ENCODE data around the gene TBL1X. TPM values are rescaled to one million over a fixed set of nuclear protein-coding genes. Genes with fewer than 3 reads are reported as not detected.
"Not testable (repeated sequence)": the region's sequence is repeated elsewhere in the genome, so short reads cannot be mapped to it uniquely, and the experiment has no call there.

Gene TBL1X
- total and polyA plus RNA-seq, 8 donors, result 4.7 to 53.1 (median 9.5) TPM

DNA sequence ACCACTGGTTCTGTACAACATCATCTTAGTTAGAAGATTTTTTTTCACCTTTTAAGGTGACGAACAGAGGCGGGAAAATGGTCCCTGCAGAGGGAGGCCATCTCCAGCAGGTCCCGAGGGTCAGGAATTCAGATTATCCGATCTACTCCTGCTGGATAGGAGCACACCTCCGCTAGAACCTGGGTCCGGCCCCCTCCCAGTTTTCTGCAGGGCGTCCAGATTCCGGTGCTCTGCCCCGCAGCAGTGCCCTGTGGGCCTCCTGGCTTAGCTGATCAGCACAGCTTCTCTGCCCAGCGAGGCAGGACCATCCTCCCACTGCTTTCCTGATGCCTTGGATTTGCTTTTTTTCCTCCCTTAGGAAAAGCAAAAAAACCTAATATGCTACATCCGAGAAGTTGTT, 2.3 kb downstream of the TBL1X start:
- H3K27me3 ChIP-seq, result peaks cover 0 to 19% (median 0%) of the 10 kb centered on the region in 3 donors
- intact Hi-C loops (cut with DNase I; ENCODE audit: low total_unique reads), result no loop called here

DNA sequence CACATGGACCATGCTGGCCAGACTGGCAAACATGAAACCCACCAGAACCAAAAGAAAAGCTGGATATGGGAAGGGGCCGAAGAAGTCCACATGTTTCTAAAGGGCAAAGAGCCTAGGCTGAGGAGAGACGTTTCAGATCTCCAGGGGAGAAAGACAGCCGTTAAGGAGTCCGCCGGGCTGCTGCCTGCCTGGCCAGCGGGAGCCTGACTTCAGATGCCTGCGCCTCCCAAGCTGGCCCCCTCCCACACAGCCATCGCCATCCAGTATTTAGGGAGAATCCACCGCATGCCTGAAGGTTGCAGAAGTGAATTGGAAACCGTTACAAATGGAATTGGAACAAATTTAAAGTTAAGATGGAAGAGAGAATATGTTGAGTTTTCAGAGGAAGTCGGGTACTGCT, 2.9 kb downstream of the TBL1X start:
- Histone ChIP-seq H3K4me3 (peak overlapping the region in 2 of 4 donors; percentile 9 to 17), H3K36me3 (no peaks in the 10 kb centered on the region), H3K9me3 (no peaks in the 10 kb centered on the region), H3K27ac (peak overlapping the region in 1 of 5 donors; percentile 89), H3K4me1 (peaks cover 0 to 54% (median 40%) of the 10 kb centered on the region in 4 donors), H3K27me3 (peaks cover 0 to 19% (median 0%) of the 10 kb centered on the region in 3 donors)
- no peak for DNase-seq
- intact Hi-C loops (cut with DNase I; ENCODE audit: low total_unique reads), result no loop called here
- TF ChIP-seq POLR2AphosphoS5 (IDR thresholded peaks at IDR 0.05) (no peak), EP300 (IDR thresholded peaks at IDR 0.05) (no peak), POLR2A (IDR thresholded peaks at IDR 0.05) (no peak)
- TF ChIP-seq, protein P1, sequence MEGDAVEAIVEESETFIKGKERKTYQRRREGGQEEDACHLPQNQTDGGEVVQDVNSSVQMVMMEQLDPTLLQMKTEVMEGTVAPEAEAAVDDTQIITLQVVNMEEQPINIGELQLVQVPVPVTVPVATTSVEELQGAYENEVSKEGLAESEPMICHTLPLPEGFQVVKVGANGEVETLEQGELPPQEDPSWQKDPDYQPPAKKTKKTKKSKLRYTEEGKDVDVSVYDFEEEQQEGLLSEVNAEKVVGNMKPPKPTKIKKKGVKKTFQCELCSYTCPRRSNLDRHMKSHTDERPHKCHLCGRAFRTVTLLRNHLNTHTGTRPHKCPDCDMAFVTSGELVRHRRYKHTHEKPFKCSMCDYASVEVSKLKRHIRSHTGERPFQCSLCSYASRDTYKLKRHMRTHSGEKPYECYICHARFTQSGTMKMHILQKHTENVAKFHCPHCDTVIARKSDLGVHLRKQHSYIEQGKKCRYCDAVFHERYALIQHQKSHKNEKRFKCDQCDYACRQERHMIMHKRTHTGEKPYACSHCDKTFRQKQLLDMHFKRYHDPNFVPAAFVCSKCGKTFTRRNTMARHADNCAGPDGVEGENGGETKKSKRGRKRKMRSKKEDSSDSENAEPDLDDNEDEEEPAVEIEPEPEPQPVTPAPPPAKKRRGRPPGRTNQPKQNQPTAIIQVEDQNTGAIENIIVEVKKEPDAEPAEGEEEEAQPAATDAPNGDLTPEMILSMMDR (IDR thresholded peaks at IDR 0.05), result no peak
- 39 to 77% (median 71%) methylated on average over 11 of the region's 11 CpGs for WGBS, 5 donors

More for the DNA sequence above, 2.3 kb downstream of the TBL1X start:
- 52 to 79% (median 74%) methylated on average over 7 to 11 of the region's 11 CpGs for WGBS, 5 donors
- no peaks in the 10 kb centered on the region for H3K36me3 ChIP-seq
- peak overlapping the region in 1 of 5 donors; percentile 89 for H3K27ac ChIP-seq
- H3K4me1 ChIP-seq, result peaks cover 0 to 60% (median 46%) of the 10 kb centered on the region in 4 donors
- H3K4me3 ChIP-seq, result peak overlapping the region in 2 of 4 donors; percentile 9 to 64
- H3K9me3 ChIP-seq, result no peaks in the 10 kb centered on the region
- no peak for TF ChIP-seq POLR2A (IDR thresholded peaks at IDR 0.05)
- TF ChIP-seq EP300 (IDR thresholded peaks at IDR 0.05), result no peak
- no peak for TF ChIP-seq POLR2AphosphoS5 (IDR thresholded peaks at IDR 0.05)
- TF ChIP-seq, protein P1 (IDR thresholded peaks at IDR 0.05), result no peak
- no peak for DNase-seq

DNA sequence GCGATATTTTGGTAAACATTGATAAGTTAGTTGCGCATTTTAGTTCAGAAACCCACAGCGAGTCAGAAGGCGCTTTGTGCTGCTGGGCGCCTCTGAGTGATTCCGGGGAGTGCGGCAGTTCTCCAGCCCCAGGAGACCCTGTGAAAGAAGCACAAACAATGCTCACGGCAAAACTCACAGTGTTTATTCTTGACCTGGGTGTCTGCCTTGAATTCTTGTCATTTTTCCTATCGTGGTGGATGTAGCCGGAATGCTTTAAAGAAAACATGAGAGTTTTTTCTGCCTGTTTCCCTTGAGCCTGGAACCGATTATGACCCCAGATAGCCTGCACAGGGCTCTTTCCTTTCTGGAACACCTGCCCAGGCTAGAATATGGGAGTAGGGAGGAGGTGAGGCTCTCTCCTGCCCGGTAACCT, 6.7 kb downstream of the TBL1X start:
- Histone ChIP-seq H3K27ac (no peak overlapping the region), H3K4me3 (no peak overlapping the region), H3K36me3 (no peaks in the 10 kb centered on the region), H3K4me1 (peaks cover 0 to 24% (median 15%) of the 10 kb centered on the region in 4 donors), H3K9me3 (no peaks in the 10 kb centered on the region), H3K27me3 (no peaks in the 10 kb centered on the region)
- TF ChIP-seq POLR2AphosphoS5 (IDR thresholded peaks at IDR 0.05) (no peak), POLR2A (IDR thresholded peaks at IDR 0.05) (no peak), EP300 (IDR thresholded peaks at IDR 0.05) (no peak)
- TF ChIP-seq, protein P1 (IDR thresholded peaks at IDR 0.05), result no peak
- WGBS, 5 donors, result 59 to 82% (median 70%) methylated on average over 12 of the region's 12 CpGs
- intact Hi-C loops (cut with DNase I; ENCODE audit: low total_unique reads), result no loop called here
- DNase-seq, result no peak

DNA sequence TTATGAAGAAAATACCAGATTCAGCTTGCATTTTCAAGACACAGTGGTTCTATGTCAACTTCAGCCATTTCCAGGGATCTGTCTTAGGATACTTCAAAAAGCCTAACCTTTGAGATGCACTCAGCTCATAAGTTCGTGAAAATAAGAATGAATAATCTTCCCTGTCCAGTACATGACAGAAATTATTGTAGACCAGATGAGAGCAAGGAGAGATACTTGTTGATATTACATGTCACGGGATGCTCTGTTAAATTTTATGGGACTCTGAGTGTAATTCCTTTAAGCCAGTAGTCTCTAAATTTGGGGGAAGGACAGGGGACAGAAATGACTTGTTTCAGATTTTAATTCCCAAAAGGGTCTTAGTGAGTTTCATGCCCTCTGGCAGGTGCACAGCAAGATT, 8.8 kb downstream of the TBL1X start:
- H3K27ac ChIP-seq, result no peak overlapping the region
- H3K9me3 ChIP-seq, result no peaks in the 10 kb centered on the region
- 74 to 98% (median 84%) methylated on average over 2 of the region's 2 CpGs for WGBS, 5 donors
- DNase-seq, result no peak
- H3K4me1 ChIP-seq, result peaks cover 0 to 11% (median 0%) of the 10 kb centered on the region in 4 donors
- TF ChIP-seq EP300 (IDR thresholded peaks at IDR 0.05) (no peak), POLR2A (IDR thresholded peaks at IDR 0.05) (no peak), POLR2AphosphoS5 (IDR thresholded peaks at IDR 0.05) (no peak)
- TF ChIP-seq, protein P1 (IDR thresholded peaks at IDR 0.05), result no peak
- no peak overlapping the region for H3K4me3 ChIP-seq
- no peaks in the 10 kb centered on the region for H3K27me3 ChIP-seq
- no peaks in the 10 kb centered on the region for H3K36me3 ChIP-seq
- intact Hi-C loops (cut with DNase I; ENCODE audit: low total_unique reads), result no loop called here

DNA sequence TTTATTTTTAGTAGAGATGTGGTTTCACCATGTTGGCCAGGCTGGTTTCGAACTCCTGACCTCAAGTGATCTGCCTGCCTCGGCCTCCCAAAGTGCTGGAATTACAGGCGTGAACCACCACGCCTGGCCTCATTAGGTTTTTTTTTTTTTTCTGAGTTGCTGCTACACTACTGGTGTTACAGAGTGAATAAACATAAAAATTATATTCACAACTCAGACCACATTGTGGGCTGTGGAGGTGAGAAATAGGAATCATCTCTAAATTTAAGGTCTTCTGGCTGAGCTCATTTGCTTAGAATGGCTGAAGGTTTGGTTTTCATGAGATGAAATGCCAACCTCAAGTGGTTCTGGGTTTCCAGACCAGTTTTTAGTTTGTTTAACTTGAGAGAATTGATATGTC, 10.6 kb downstream of the TBL1X start:
- H3K4me3 ChIP-seq; H3K36me3 ChIP-seq; intact Hi-C loops (cut with DNase I; ENCODE audit: low total_unique reads); H3K4me1 ChIP-seq; DNase-seq; H3K27me3 ChIP-seq; H3K9me3 ChIP-seq; H3K27ac ChIP-seq: not testable (repeated sequence)
- WGBS, 5 donors, result 68 to 100% (median 90%) methylated on average over 4 of the region's 4 CpGs

Data from stomach (tissue), 9 donors.